GM23248 (cell line): ENCODE results near the gene APAF1.

Experiments
- EZH2 ChIP-seq: fragments of 200-600 bp; sonication (generic); IDR thresholded peaks from 2 replicates; pipeline ENCODE4 v1.6.1; 2018; ENCODE audit warnings: antibody characterized with exemption, mild to moderate bottlenecking; ENCODE audit not compliant: insufficient read depth, poor library complexity, severe bottlenecking
- EZH2phosphoT487 ChIP-seq: fragments of 200-600 bp; sonication (generic); IDR thresholded peaks from 2 replicates; pipeline ENCODE4 v1.6.1; 2018; ENCODE audit warnings: antibody characterized with exemption, moderate library complexity, mild to moderate bottlenecking, low read depth; ENCODE audit not compliant: insufficient read depth

DNA sequence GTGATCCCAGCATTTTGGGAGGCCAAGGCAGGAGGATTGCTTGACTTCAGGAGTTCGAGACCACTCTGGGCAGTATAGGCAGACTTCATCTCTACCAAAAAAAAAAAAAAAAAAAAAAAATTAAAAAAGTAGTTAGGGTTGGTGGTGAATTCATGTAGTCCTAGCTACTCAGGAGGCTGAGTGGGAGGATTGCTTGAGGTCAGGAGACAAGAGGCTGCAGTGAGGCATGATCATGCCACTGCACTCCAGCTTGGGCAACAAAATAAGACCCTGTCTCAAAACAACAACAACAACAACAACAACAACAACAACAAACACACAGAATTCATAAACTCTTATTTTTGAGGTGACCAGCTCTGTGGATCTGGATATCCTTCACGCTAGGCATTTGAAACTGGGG, 34.5 kb upstream of the APAF1 start:
- TF ChIP-seq EZH2 (no peak), EZH2phosphoT487 (no peak)
